Measurements from ENCODE around the gene LCN2. TPM values are rescaled to one million over a fixed set of nuclear protein-coding genes. Genes with fewer than 3 reads are reported as not detected.

Gene LCN2
- total RNA-seq, 1 donor from 2014 or later = not detected

Other genes starting within 250 kb of the LCN2 start
- 48.4 TPM for gene ST6GALNAC6, start 249.8 kb upstream of the LCN2 start, total RNA-seq
- 31.3 TPM for gene ST6GALNAC4, start 232.4 kb upstream of the LCN2 start, total RNA-seq
- 0.85 TPM for gene PIP5KL1, start 218.7 kb upstream of the LCN2 start, total RNA-seq
- gene DPM2, start 211.6 kb upstream of the LCN2 start, total RNA-seq = 14.0 TPM
- 20.7 TPM for gene EEIG1, start 168.5 kb upstream of the LCN2 start, total RNA-seq
- gene NAIF1, start 82.1 kb upstream of the LCN2 start, total RNA-seq = 7.9 TPM
- 5.4 TPM for gene SLC25A25, start 81.2 kb upstream of the LCN2 start, total RNA-seq
- gene PTGES2, start 21.7 kb upstream of the LCN2 start, total RNA-seq = 141 TPM
- 52.5 TPM for gene BBLN, start 10.8 kb downstream of the LCN2 start, total RNA-seq
- 74.9 TPM for gene CIZ1, start 42.1 kb downstream of the LCN2 start, total RNA-seq
- gene DNM1, start 53.9 kb downstream of the LCN2 start, total RNA-seq = 4.9 TPM
- 86.9 TPM for gene GOLGA2, start 126.6 kb downstream of the LCN2 start, total RNA-seq
- gene SWI5, start 126.8 kb downstream of the LCN2 start, total RNA-seq = 16.2 TPM
- 43.7 TPM for gene TRUB2, start 173.0 kb downstream of the LCN2 start, total RNA-seq
- gene COQ4, start 173.4 kb downstream of the LCN2 start, total RNA-seq = 32.0 TPM
- gene SLC27A4, start 191.1 kb downstream of the LCN2 start, total RNA-seq = 18.8 TPM
- gene URM1, start 221.9 kb downstream of the LCN2 start, total RNA-seq = 57.0 TPM

All from left ventricle myocardium inferior (tissue), 1 donor.